Measurements from ENCODE around the gene NUP205. TPM values are rescaled to one million over a fixed set of nuclear protein-coding genes. Genes with fewer than 3 reads are reported as not detected.

Gene NUP205
- total and polyA plus RNA-seq, 2 of the 13 experiments (the other 11 are each of a cell fraction or from before 2014, with no cell fraction given) = 46.2 to 87.2 TPM

DNA sequence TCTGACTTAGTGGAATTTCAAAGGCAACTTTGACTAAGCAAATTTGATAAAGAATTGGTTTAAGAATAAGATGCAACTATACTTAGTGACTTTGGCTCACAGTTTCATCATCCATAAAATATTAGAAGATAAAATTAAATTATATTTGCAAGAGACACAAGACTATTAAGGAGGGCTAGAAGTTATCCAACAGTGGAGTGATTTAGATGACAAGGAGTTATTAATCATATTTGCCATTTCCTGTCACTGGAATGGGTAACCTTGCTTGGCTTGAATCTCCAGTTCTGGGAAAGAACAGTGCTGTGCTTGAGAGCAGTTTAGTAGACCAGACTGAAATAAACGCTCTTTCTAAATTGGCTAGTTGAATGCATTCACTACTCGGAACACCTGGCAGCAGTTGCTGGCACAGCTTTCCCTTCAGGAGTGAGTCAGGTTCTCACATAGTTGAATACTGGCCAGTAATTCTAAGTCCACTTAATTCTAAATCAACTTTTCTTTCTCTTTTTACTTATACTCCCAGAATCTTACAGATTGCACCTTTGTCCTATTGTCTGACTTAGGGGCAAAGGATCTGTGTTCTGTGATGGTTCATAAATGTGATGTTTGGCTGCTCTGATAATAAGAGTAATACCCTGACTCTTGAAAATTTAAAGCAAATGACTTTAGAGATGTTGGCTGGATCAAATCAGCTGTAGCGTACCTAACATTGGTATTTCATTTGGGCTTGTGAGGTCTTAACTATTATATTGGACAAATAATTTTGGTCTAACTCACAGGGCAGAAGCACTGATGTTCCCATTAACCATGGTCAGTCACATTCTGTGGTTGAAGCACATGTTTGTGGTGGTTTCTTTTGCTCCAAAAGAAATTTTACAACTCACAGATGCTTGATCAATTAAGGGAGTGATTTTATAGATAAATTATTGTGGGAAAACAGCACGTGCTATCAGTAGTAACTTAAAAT lies 121.2 kb downstream of the NUP205 start:
- in situ Hi-C loops (cut with HindIII; ENCODE audit: extremely low pct_ligation_motif_present, low pct_unique_long_range_greater_than_20kb) = loop anchor here (10.0 kb wide), 1 partner anchor 326 kb away; no protein-coding TSS in a partner anchor

More for the DNA sequence above, 121.2 kb downstream of the NUP205 start:
- FAIRE-seq = no peak
- no peaks in the 10 kb centered on the region for H3K79me2 ChIP-seq (ENCODE audit: insufficient read depth, low read length)
- no peak for DNase-seq (ENCODE audit: low spot score)
- no peak overlapping the region for H3K9ac ChIP-seq (ENCODE audit: insufficient read depth, low read depth, low read length)
- no peaks in the 10 kb centered on the region for H3K27me3 ChIP-seq (ENCODE audit: control insufficient read depth in 1 of 2, insufficient read depth in 2 of 2, low read length in 2 of 2)
- no peak overlapping the region for H3K4me2 ChIP-seq (ENCODE audit: low read depth, low read length)
- POLR2A ChIA-PET = no interaction called here
- H3K27ac ChIP-seq (ENCODE audit: extremely low read length, insufficient read depth, low read length) = no peak overlapping the region
- 95% methylated on average over 4 of the region's 4 CpGs for WGBS (ENCODE audit: low lambda C conversion rate)
- no peaks in the 10 kb centered on the region for H3K4me1 ChIP-seq (ENCODE audit: insufficient read depth, low read length)
- TF ChIP-seq ZBTB43 (CRISPR knock-in tag; conservative IDR thresholded peaks at IDR 0.05) = no peak
- TF ChIP-seq, protein P1, sequence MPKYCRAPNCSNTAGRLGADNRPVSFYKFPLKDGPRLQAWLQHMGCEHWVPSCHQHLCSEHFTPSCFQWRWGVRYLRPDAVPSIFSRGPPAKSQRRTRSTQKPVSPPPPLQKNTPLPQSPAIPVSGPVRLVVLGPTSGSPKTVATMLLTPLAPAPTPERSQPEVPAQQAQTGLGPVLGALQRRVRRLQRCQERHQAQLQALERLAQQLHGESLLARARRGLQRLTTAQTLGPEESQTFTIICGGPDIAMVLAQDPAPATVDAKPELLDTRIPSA (CRISPR knock-in tag; IDR thresholded peaks at IDR 0.05; ENCODE audit: borderline replicate concordance) = no peak
- TF ChIP-seq ADNP (CRISPR knock-in tag; IDR thresholded peaks at IDR 0.05) = no peak
- no peak for TF ChIP-seq AGO1 (IDR thresholded peaks at IDR 0.05; ENCODE audit: low read depth, low read length, poor library complexity, severe bottlenecking)
- no peak for TF ChIP-seq ZNF605 (CRISPR knock-in tag; IDR thresholded peaks at IDR 0.05)
- TF ChIP-seq ZMYM3 (CRISPR knock-in tag; IDR thresholded peaks at IDR 0.05) = no peak
- no peak for TF ChIP-seq RARA (CRISPR knock-in tag; IDR thresholded peaks at IDR 0.05)
- TF ChIP-seq SIN3A (IDR thresholded peaks at IDR 0.05; ENCODE audit: borderline replicate concordance, low read depth, low read length) = no peak
- no peak for TF ChIP-seq ATF1 (CRISPR knock-in tag; IDR thresholded peaks at IDR 0.05)
- no peak for TF ChIP-seq ZZZ3 (CRISPR knock-in tag; IDR thresholded peaks at IDR 0.05; ENCODE audit: borderline replicate concordance)
- H2AFZ ChIP-seq (ENCODE audit: low read length) = no peak overlapping the region
- H3K36me3 ChIP-seq (replicated peaks in 1 of 2; ENCODE audit: control insufficient read depth in 1 of 2, insufficient read depth in 2 of 2, low read length in 2 of 2) = peaks cover 0 to 30% of the 10 kb centered on the region in 2 experiments; a peak in 3 of 5 replicates
- BruUV-seq (replicated peaks) = no TSS peak
- no peaks in the 10 kb centered on the region; the same call in 1 of the 2 replicates for H4K20me1 ChIP-seq (ENCODE audit: insufficient read depth, low read length)
- CTCF ChIA-PET (ENCODE audit: low intra/inter-chr PET ratio, low total read pairs) = no interaction called here
- no peaks in the 10 kb centered on the region for H3K9me3 ChIP-seq (ENCODE audit: low read length)
- intact Hi-C loops (cut with micrococcal nuclease; ENCODE audit: unreplicated experiment) = no loop called here
- H3K4me3 ChIP-seq (replicated peaks in 1 of 3; ENCODE audit: insufficient read depth in 1 of 3, low read depth in 2 of 3, low read length in 3 of 3) = no peak overlapping the region
- no peak for ATAC-seq

All from HepG2 (cell line).